Ishikawa (cell line): ENCODE results near the gene BTBD9.

Experiments
- EP300 ChIP-seq: IDR thresholded peaks from 2 replicates; pipeline ENCODE4 v1.6.1; 2012; ENCODE audit warnings: borderline replicate concordance
- RAD21 ChIP-seq: IDR thresholded peaks from 2 replicates; pipeline ENCODE4 v1.6.1; 2012; ENCODE audit warnings: low read depth
- TF ChIP-seq, protein P1 (sequence below): IDR thresholded peaks from 2 replicates; pipeline ENCODE4 v1.6.1; 2012; ENCODE audit warnings: low read depth, mild to moderate bottlenecking

GRCh38 chr6:38149531-38149930, 490.2 kb downstream of the BTBD9 start:
- TF ChIP-seq RAD21: no peak
- no peak for TF ChIP-seq EP300
- TF ChIP-seq, protein P1, sequence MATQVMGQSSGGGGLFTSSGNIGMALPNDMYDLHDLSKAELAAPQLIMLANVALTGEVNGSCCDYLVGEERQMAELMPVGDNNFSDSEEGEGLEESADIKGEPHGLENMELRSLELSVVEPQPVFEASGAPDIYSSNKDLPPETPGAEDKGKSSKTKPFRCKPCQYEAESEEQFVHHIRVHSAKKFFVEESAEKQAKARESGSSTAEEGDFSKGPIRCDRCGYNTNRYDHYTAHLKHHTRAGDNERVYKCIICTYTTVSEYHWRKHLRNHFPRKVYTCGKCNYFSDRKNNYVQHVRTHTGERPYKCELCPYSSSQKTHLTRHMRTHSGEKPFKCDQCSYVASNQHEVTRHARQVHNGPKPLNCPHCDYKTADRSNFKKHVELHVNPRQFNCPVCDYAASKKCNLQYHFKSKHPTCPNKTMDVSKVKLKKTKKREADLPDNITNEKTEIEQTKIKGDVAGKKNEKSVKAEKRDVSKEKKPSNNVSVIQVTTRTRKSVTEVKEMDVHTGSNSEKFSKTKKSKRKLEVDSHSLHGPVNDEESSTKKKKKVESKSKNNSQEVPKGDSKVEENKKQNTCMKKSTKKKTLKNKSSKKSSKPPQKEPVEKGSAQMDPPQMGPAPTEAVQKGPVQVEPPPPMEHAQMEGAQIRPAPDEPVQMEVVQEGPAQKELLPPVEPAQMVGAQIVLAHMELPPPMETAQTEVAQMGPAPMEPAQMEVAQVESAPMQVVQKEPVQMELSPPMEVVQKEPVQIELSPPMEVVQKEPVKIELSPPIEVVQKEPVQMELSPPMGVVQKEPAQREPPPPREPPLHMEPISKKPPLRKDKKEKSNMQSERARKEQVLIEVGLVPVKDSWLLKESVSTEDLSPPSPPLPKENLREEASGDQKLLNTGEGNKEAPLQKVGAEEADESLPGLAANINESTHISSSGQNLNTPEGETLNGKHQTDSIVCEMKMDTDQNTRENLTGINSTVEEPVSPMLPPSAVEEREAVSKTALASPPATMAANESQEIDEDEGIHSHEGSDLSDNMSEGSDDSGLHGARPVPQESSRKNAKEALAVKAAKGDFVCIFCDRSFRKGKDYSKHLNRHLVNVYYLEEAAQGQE: no peak
